Right lobe of liver (tissue), 6 donors: Measurements from ENCODE around the gene CHPT1. TPM values are rescaled to one million over a fixed set of nuclear protein-coding genes. Genes with fewer than 3 reads are reported as not detected.
A peak's percentile ranks its signal among the peaks of the same experiment; 100 is the strongest.

Experiments
- ATAC-seq, 4 donors: fragments of 200-7000 bp; cut with Tn5 transposase; one replicate each; pipeline ENCODE4 v1.9.1; 2020; ENCODE audit warnings: mild to moderate bottlenecking in 4 of 4, moderate library complexity in 4 of 4
- DNase-seq, 3 donors: peaks; one replicate each; pipeline ENCODE4 v3.0.0-alpha.2; 2020
- H3K27ac ChIP-seq, 3 donors: fragments of 200-600 bp; one replicate each; pipeline ENCODE4 v1.8.0; 2022
- H3K27me3 ChIP-seq, 2 donors: fragments of 200-600 bp; one replicate each; pipeline ENCODE4 v1.8.0; 2022
- H3K36me3 ChIP-seq, 4 donors: fragments of 200-600 bp; sonication (generic) in 1 of 4; one replicate each; pipeline versions ENCODE4 v1.5.1 to v1.8.0; 2017 to 2022; ENCODE audit warnings: control low read depth in 1 of 4
- H3K4me1 ChIP-seq, 4 donors: fragments of 200-600 bp; sonication (generic) in 1 of 4; one replicate each; pipeline versions ENCODE4 v1.5.1 to v1.8.0; 2017 to 2022; ENCODE audit warnings: control low read depth in 1 of 4
- H3K4me3 ChIP-seq, 3 donors: fragments of 200-600 bp; one replicate each; pipeline ENCODE4 v1.8.0; 2022
- H3K9me3 ChIP-seq, 4 donors: fragments of 200-600 bp; sonication (generic) in 1 of 4; one replicate each; pipeline versions ENCODE4 v1.5.1 to v1.8.0; 2017 to 2022; ENCODE audit warnings: control low read depth in 1 of 4
- POLR2A ChIP-seq: fragments of 450-650 bp; IDR thresholded peaks from one replicate; pipeline ENCODE4 v1.6.1; 2017; ENCODE audit warnings: antibody characterized with exemption, mild to moderate bottlenecking
- whole genome bisulfite sequencing: methylation state at CpG from one replicate; pipeline ENCODE4 v1.1.6; 2018; ENCODE audit warnings: low coverage, low lambda C conversion rate; ENCODE audit not compliant: insufficient coverage; ENCODE audit errors: missing lambda C conversion rate; 5-methylcytosine and 5-hydroxymethylcytosine counted together
- intact Hi-C, 2 donors: fragments of 100-400 bp; cut with DNase I; formaldehyde crosslinking; loops; one replicate each; pipeline versions ENCODE4 v1.11.2 to v1.14.1; 2022
- total RNA-seq, 6 experiments: library from RNA; depleted of rRNA in 2 of 6; stranded (reverse); fragments of >200 nt in 2 of 6; fragmentation: NEBNext Ultra II Directional in 3 of 6; extraction: Animal tissue kit (Norgen Biotek cat#: 25700) in 3 of 6; gene quantifications; one replicate each; pipeline versions ENCODE4 v1.1.0 to v1.2.4, GENCODE V29; 2016 to 2023
- TF ChIP-seq, protein P1 (sequence below), 4 donors: fragments of 200-600 bp in 3 of 4; fragments of 450-650 bp in 1 of 4; IDR thresholded peaks; one replicate each; pipeline versions ENCODE4 v1.5.1 to v1.8.0; 2016 to 2022; ENCODE audit warnings: antibody characterized with exemption in 4 of 4, mild to moderate bottlenecking in 2 of 4
- donor health status: DM: no; HTN: yes; CAD: no.
- donor health status: DM: no; HTN: no; CAD: no.
- donor health status: DM: no; HTN: no; CAD: no.
- donor health status: DM: no; HTN: yes; CAD: no.
- donor health status: DM: no; HTN: yes; CAD: no.

CHPT1 gene
- total RNA-seq, 6 experiments from 2014 or later, result 52.3 to 110 (median 75.8) TPM

DNA sequence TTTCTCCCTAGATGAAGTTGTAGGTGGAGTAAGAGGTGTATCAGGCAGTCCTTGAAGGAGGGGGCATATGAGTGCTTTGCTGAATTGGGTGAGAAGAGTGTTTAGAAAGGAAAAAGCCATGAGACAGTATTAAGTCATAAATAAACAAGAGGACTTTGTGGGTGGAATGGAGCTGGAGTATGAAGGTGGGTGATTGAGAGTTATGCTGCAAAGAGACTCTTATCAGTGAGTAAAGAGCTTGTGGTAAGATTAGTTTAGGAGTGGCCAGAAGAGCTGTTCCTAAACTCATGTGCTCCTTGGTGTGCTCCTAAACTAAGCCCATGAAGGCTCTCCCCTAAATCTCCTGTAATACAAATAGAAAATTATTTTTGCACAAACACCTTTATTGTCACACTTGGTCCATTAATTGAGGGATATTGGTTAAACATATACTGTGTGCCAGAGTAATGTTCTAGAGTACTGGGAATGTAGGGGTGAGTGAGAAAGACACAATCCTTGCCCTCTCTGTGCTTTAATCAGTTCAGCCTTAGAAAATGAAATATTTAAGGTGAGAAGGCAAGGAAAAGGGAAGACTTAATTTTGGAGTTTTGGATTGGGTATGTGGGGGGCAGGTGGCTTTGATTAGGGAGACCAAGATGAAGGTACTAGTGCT is 9.8 kb downstream of the CHPT1 start:
- H3K9me3 ChIP-seq, result no peaks in the 10 kb centered on the region
- H3K27ac ChIP-seq, result no peak overlapping the region
- TF ChIP-seq, protein P1, sequence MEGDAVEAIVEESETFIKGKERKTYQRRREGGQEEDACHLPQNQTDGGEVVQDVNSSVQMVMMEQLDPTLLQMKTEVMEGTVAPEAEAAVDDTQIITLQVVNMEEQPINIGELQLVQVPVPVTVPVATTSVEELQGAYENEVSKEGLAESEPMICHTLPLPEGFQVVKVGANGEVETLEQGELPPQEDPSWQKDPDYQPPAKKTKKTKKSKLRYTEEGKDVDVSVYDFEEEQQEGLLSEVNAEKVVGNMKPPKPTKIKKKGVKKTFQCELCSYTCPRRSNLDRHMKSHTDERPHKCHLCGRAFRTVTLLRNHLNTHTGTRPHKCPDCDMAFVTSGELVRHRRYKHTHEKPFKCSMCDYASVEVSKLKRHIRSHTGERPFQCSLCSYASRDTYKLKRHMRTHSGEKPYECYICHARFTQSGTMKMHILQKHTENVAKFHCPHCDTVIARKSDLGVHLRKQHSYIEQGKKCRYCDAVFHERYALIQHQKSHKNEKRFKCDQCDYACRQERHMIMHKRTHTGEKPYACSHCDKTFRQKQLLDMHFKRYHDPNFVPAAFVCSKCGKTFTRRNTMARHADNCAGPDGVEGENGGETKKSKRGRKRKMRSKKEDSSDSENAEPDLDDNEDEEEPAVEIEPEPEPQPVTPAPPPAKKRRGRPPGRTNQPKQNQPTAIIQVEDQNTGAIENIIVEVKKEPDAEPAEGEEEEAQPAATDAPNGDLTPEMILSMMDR (IDR thresholded peaks at IDR 0.05), result no peak
- TF ChIP-seq POLR2A, result no peak
- H3K4me3 ChIP-seq, result no peak overlapping the region
- no peaks in the 10 kb centered on the region for H3K36me3 ChIP-seq
- peak in 1 of 4 donors; percentile 28 for ATAC-seq
- no peak for DNase-seq
- H3K27me3 ChIP-seq, result no peaks in the 10 kb centered on the region
- intact Hi-C loops, result no loop called here
- H3K4me1 ChIP-seq, result peaks cover 0 to 64% (median 3%) of the 10 kb centered on the region in 4 donors

DNA sequence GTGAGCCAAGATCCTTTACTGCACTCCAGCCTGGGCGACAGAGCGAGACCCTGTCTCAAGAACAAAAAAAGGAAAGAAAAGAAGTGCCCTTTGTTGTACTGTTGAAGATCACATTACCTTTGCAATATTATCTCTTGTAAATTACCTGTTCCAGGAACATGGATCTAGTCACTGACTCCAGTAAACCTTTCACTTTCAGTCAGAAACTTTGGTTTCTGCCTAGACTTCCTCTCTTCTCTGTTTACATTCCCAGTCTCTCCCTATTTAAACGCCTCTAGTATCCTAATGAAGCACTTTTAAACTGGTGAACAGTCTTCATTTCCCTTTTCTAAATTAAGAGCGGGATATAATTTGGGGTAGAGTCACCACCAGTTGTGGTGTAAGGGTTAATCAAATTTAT is 12.8 kb downstream of the CHPT1 start:
- Histone ChIP-seq H3K9me3 (no peaks in the 10 kb centered on the region), H3K27ac (peak overlapping the region; percentile 40 to 79 (median 66)), H3K36me3 (no peaks in the 10 kb centered on the region), H3K4me1 (peaks cover 0 to 75% (median 16%) of the 10 kb centered on the region in 4 donors), H3K4me3 (no peak overlapping the region), H3K27me3 (no peaks in the 10 kb centered on the region)
- peak in 3 of 4 donors; percentile 33 to 64 (median 53) for ATAC-seq
- TF ChIP-seq, protein P1 (IDR thresholded peaks at IDR 0.05), result no peak
- no peak for TF ChIP-seq POLR2A
- intact Hi-C loops, result no loop called here
- 52% methylated on average over 2 of the region's 4 CpGs for WGBS
- no peak for DNase-seq

DNA sequence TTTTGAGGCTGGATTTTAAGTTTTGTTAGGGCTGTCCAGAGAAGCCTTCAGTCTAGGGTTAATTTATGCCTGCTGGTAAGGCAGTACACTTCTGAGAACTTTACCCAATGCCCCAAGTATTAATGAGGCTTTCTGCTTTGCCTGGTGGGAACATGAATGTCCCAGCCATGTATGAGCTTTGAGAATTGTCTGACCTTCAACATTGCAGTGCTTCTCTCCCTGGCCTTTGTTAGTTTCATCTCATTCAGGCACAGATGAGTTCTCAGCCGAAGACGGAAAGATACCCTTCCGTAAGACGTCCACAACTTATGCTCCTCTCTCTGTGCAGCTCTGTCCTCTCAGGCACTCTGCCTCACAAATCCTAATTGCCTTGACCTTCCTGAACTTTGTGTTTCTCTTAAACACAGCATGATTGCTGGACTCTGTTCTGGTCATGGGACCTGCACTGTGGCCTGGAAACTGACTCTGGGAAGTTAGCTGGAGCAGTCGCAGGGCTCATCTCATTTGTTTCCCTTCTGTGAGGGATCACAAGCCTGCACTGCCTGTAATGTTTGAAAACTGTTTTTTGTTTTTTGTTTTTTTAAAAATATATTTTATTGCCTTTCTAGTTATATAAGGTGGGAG is 15.7 kb downstream of the CHPT1 start:
- Histone ChIP-seq H3K27ac (peak overlapping the region; percentile 66 to 79 (median 79)), H3K36me3 (no peaks in the 10 kb centered on the region), H3K27me3 (no peaks in the 10 kb centered on the region), H3K4me3 (peak overlapping the region in 2 of 3 donors; percentile 27 to 36), H3K9me3 (no peaks in the 10 kb centered on the region), H3K4me1 (peaks cover 0 to 74% (median 17%) of the 10 kb centered on the region in 4 donors)
- 11% methylated on average over 5 of the region's 5 CpGs for WGBS
- ATAC-seq (peak; percentile 89 to 97 (median 94)), DNase-seq (peak; percentile 69 to 89 (median 83))
- intact Hi-C loops, result no loop called here
- TF ChIP-seq POLR2A, result no peak
- TF ChIP-seq, protein P1 (IDR thresholded peaks at IDR 0.05), result no peak

DNA sequence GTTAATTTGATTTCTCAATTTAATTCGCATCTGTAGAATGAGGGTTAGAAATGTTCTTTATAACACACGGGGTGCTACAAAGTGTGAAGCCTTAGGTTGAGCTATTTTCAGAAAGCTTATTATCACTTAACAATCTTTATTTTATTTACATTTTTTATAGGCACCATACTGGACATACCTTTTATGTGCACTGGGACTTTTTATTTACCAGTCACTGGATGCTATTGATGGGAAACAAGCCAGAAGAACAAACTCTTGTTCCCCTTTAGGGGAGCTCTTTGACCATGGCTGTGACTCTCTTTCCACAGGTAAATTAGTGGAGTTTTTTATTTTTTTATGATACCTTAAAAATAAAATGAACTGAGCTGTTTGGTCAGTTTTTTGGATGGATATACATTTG is 16.5 kb downstream of the CHPT1 start:
- peaks cover 0 to 70% (median 17%) of the 10 kb centered on the region in 4 donors for H3K4me1 ChIP-seq
- peak overlapping the region; percentile 66 to 79 (median 79) for H3K27ac ChIP-seq
- no peaks in the 10 kb centered on the region for H3K36me3 ChIP-seq
- intact Hi-C loops, result no loop called here
- no peaks in the 10 kb centered on the region for H3K27me3 ChIP-seq
- no peaks in the 10 kb centered on the region for H3K9me3 ChIP-seq
- ATAC-seq, result peak in 1 of 4 donors; percentile 20
- 28% methylated on average over 2 of the region's 2 CpGs for WGBS
- no peak for DNase-seq
- H3K4me3 ChIP-seq, result peak overlapping the region in 1 of 3 donors; percentile 36
- TF ChIP-seq, protein P1 (IDR thresholded peaks at IDR 0.05), result no peak
- TF ChIP-seq POLR2A, result no peak
